Stimulated activated CD4-positive, alpha-beta T cell treated with anti-CD3 and anti-CD28 coated beads, Interleukin-1b, Interleukin-23, amount 100 ng/mL, for 1 hour (primary cell): ENCODE measurements around the gene PRAMEF4.
"Not testable (repeated sequence)": the region's sequence is repeated elsewhere in the genome, so short reads cannot be mapped to it uniquely, and the experiment has no call there.

Experiments
- DNase-seq, 2 donors: peaks; one replicate each; pipeline ENCODE4 v3.0.0-alpha.2; 2020; ENCODE audit warnings: low read depth in 2 of 2

The PRAMEF4 gene

DNA sequence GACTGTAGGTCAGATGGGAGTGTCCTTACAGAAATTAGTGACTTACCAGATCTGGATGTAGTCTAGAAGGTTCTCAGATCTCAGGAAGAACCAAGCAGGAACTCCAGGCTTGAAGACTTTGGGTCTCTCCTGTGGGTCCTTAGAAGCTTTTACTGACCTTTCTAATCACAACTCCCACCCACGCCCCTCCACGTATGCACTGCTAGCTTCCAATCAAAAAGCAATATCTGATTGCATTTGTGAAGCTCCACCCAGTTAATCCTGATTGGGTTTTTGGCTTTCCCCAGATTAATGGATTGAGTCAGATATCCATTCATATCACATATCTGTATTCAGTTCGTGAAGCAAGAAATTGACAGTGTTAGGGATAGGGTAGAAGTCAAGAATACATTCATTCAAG is at the start of gene PRAMEF4:
TSS of gene PRAMEF4 (minus strand) at position 101 of the 400 bp plus-strand sequence. CDS start 2,807 bp downstream, outside the sequence.
- not testable (repeated sequence) for DNase-seq

DNA sequence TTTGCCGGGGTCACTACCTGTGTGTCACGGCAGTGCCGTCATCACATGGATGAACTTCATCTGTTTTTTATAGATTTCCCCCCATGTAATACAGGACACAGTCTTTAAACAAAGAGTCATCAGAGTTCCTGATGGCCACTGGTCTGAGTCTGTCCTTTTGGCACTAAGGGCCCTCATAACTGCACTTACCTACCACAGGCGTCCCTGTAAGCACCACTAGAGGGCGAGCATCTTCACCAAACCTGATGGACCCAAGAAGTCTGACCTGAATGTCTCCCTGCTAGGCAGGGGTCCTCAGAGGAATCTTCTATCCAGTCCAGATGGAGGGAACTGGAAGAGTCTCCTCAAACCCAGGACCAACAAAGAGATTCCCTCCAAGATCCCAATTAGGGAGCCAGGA is 38.4 kb upstream of the PRAMEF4 start:
- not testable (repeated sequence) for DNase-seq

DNA sequence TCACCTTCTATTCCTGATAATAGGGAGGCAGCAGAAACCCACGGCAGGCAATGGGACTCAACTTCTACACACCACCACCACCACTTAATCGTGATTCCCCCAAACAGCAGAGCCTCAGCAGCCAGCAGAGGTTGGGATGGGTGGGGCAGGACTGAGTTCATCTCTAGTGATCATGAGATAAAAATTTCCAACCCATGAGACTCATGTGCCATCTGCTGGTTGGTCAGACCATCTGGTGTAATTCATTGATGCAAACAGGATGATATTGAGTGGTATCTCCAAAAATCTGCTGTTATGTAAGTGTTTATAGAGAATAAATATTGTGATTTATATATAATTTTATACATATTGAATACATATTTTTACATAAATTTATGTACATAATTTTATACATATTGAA is 35.7 kb upstream of the PRAMEF4 start:
- DNase-seq: not testable (repeated sequence)

DNA sequence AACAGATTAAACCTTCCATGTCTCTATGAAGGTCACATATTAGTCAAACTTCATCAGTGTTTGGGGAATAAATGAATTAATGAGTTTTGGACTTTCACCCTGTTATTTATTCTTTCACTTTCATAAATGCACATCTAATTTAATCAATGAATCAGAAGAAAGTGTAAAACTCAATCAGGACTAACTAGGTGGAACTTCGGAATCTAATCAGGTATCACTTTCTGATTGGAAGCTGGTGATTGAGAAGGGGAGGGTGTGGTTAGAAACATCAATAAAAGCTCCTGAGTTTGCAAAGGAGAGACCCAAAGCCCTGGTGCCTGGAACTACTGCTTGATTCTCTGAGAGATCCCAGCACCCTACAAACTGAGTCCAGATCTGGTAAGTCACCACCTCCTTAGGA is 30.3 kb upstream of the PRAMEF4 start, which contains the start of gene PRAMEF7:
TSS of gene PRAMEF7 (plus strand) at position 301 of the 400 bp plus-strand sequence. CDS start 1,083 bp downstream, outside the sequence.
- DNase-seq: not testable (repeated sequence)

DNA sequence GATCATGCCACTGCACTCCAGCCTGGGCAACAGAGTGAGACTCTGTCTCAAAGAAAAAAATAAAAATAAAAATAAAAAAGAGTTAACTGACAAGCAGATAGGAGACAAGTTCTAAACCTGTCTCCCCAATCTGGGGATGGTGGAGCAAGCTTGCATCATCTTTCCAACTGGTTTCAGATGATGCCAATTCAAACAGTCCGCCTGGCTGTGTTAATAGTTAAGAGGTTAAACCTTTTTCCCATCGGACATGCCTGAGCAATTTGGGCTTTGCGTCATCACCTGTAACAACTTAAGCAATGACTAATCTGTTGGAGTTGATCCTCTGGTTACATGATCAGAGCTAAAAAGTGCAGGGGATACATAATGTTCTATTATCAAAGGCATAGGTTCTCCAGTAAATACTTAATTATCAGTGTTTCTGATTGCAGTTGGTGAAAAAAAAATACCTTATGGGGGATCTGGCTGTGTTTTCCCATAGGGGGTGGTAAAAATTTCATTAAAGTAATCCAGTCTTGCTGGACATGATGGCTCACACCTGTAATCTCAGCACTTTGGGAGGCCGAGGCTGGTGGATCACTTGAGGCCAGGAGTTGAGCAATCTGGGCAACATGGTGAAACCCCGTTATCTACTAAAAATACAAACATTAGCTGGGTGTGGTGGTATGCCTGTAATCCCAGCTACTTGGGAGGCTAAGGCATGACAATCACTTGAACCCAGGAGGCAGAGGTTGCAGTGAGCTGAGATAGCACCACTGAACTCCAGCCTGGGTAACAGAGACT is 18.0 kb upstream of the PRAMEF4 start:
- not testable (repeated sequence) for DNase-seq

DNA sequence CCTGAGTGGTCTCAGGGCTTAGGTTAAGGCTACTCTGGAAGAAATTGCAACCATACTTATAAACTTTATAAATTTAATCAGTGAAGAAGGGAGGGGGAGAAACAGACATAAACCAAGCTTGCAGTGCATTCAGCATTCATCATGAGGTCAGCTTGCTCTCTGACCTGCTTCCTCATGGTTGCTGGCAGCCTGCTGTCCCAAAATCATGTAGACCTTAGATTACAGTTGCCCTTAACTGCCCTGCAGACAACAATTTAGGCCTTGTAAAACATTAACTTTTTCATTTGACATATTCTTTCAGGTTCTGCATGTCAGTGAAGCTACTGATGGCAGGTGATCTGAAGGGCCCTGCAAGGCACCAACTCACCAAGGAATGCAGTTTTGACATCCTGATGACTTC is 13.2 kb upstream of the PRAMEF4 start:
- not testable (repeated sequence) for DNase-seq

DNA sequence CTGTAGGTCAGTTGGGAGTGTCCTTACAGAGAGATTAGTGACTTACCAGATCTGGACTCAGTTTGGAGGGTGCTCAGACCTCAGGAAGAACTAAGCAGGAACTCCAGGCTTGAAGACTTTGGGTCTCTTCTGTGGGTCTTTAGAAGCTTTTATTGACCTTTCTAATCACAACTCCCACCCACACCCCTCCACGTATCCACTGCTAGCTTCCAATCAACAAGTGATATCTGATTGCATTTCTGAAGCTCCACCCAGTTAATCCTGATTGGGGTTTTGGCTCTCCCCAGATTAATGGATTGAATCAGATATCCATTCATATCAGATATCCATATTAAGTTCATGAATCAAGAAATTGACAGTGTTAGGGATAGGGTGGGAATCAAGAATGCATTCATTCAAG is 12.2 kb upstream of the PRAMEF4 start, which contains the start of gene PRAMEF10:
TSS of gene PRAMEF10 (minus strand) at position 101 of the 400 bp plus-strand sequence. CDS start 2,423 bp downstream, outside the sequence.
- DNase-seq: not testable (repeated sequence)

DNA sequence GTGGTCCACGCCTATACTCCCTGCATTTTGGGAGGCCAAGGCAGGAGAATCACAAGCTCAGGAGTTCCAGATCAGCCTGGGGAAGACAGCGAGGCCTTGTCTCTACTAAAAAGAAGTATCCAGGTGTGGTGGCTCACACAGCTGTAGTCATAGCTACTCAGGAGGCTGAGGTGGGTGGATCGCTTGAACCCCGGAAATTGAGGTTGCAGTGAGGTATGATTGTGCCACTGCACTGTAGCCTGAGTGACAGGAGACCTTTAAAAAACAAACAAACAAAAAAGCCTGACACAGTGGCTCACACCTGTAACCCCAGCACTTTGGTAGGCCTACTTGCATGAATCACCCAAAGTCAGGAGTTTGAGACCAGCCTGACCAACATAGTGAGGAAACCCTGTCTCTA is 7.5 kb downstream of the PRAMEF4 start:
- DNase-seq: not testable (repeated sequence)

DNA sequence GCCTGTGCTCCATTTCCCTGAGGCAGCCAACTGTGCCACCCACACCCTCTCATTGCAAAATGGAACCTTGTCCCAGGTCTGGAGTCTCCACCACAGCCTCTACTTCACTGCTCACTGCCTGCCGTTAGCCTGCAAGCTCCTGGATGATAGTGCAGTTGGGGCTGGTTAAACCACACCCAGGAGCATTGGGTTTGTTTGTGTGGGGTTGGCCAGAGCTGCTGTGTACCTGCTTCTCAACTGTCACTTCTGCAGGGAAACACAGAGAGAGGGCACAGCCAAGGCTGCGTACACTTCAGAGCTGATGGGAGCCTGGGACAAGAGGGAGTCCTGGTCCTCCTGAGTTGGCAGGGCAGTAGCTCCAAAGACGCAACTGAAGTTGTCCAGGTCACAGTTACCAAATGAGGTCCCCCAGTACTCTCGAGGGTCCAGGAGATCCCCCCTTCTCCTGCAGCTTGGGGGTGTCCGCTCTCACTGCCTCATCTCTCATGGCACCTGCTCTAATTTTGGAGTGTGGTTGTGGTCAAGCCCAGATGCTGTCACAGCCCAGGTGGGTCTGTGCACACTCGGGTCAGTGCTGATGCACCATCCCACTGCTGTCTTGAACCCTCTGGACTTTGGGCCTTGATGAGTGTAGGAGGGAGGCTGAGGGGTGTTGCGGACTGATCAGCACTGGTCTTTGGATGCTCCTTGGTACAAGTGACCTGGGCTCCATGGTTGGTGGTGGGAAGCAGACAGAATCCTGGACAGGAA is 22.7 kb downstream of the PRAMEF4 start:
- not testable (repeated sequence) for DNase-seq

DNA sequence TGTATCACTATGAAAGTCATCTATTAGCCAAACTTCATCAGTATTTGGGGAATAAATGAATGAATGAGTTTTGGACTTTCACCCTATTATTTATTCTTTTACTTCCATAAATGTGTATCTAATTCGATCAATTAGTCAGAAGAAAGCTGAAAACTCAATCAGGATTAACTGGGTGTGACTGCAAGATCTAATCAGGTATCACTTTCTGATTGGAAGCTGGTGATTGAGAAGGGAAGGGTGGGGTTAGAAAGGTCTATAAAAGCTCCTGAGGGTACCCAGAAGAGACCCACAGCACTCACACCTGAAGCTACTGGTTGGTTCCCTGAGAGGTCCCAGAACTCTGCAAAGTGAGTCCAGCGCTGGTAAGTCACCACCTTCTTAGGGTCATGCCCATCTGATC is 29.2 kb downstream of the PRAMEF4 start, which contains the start of gene PRAMEF2:
TSS of gene PRAMEF2 (plus strand) at position 301 of the 400 bp plus-strand sequence. CDS start 1,924 bp downstream, outside the sequence.
- not testable (repeated sequence) for DNase-seq

DNA sequence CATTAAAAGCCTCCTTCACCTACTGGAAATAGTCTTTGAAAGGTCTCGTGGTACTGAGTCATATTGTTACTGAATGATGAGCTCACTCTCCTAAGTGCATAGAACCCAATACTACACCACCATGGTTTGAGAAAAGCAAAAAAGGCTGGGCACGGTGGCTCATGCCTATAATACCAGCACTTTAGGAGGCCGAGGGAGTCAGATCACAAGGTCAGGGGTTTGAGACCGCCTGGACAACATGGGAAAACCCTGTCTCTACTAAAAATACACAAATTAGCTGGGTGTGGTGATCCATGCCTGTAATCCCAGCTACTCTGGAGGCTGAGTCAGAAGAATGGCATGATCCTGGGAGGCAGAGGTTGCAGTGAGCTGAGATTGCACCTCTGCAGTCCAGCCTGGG is 34.2 kb downstream of the PRAMEF4 start:
- DNase-seq: no peak

DNA sequence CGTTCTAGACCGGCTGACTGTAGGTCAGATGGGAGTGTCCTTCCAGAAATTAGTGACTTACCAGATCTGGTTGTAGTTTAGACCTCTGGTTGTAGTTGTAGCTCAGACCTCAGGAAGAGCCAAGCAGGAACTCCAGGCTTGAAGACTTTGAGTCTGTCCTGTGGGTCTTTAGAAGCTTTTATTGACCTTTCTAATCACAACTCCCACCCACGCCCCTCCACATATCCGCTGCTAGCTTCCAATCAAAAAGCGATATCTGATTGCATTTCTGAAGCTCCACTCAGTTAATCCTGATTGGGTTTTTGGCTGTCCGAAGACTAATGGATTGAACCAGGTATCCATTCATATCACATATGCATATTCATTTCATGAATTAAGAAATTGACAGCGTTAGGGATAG is 37.4 kb downstream of the PRAMEF4 start, which contains the start of gene HNRNPCL1:
TSS of gene HNRNPCL1 (minus strand) at position 101 of the 400 bp plus-strand sequence. CDS start 431 bp downstream, outside the sequence.
- not testable (repeated sequence) for DNase-seq

DNA sequence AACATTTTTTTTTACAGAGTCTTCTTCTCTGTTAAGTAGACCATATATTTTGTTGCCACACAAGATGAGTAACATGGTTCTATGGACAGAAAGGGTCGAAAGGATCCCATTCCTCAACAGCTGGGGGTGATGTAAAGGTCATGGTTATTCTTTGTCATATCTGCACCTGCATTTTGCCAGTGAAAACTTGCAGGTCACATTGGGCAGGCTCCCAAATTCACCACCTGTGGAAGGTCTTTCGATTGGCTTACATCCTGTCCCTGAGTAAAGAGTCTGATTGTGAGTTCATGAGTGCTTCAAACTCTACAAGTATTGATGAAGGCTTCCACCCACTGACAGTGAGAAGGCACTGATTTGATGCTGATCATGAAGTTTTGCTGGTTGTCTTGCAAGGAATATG is 52.8 kb downstream of the PRAMEF4 start:
- not testable (repeated sequence) for DNase-seq

DNA sequence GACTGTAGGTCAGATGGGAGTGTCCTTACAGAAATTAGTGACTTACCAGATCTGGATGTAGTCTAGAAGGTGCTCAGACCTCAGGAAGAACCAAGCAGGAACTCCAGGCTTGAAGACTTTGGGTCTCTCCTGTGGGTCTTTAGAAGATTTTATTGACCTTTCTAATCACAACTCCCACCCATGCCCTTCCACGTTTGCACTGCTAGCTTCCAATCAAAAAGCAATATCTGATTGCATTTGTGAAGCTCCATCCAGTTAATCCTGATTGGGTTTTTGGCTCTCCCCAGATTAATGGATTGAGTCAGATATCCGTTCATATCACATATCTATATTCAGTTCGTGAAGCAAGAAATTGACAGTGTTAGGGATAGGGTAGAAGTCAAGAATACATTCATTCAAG is 54.7 kb downstream of the PRAMEF4 start, which contains the start of gene PRAMEF11:
TSS of gene PRAMEF11 (minus strand) at position 101 of the 400 bp plus-strand sequence. CDS start 2,621 bp downstream, outside the sequence.
- DNase-seq: not testable (repeated sequence)
